AG04450 (cell line): Measurements from ENCODE around the gene SORL1. TPM values are rescaled to one million over a fixed set of nuclear protein-coding genes. Genes with fewer than 3 reads are reported as not detected.

Source experiments
- CTCF ChIA-PET: fragments of 300-600, 350-600 bp; formaldehyde crosslinking; extraction: SDS; loops from one replicate; lab custom pipeline; 2022; ENCODE audit warnings: antibody characterized with exemption, inconsistent platforms; lab: Charles Lee
- POLR2A ChIA-PET: fragments of 350-600 bp; formaldehyde crosslinking; extraction: SDS; loops from one replicate; lab custom pipeline; 2021; ENCODE audit warnings: antibody characterized with exemption, inconsistent platforms; lab: Yijun Ruan, JAX
- DNase-seq: peaks from one replicate; pipeline ENCODE4 v3.0.0-alpha.2; 2011; ENCODE audit warnings: low read depth, low spot score
- H3K27ac ChIP-seq: one replicate; pipeline ENCODE4 v1.5.1; 2012; ENCODE audit warnings: low read depth, low read length, control low read depth
- H3K27me3 ChIP-seq: one replicate; pipeline ENCODE4 v1.6.0; 2012; ENCODE audit warnings: low read length; ENCODE audit not compliant: control insufficient read depth, insufficient read depth
- H3K4me3 ChIP-seq: 2 replicates; pipeline ENCODE4 v1.5.1; 2011; ENCODE audit warnings: mild to moderate bottlenecking, low read depth, low read length, control low read depth
- H3K9me3 ChIP-seq: 2 replicates; pipeline ENCODE4 v1.5.1; 2012; ENCODE audit warnings: low read length; ENCODE audit not compliant: control insufficient read depth, insufficient read depth
- CTCF ChIP-seq: IDR thresholded peaks from 2 replicates; pipeline ENCODE4 v1.5.1; 2011; ENCODE audit warnings: low read depth, low read length, control low read depth, inconsistent platforms
- polyA plus RNA-seq: library from polyadenylated mRNA; depleted of rRNA; stranded (reverse); fragments of >200 nt; gene quantifications from 2 replicates; pipeline ENCODE4 v1.2.3, GENCODE V29; 2011

The SORL1 gene
- polyA plus RNA-seq, 1 experiment = 5.4 TPM

- no peak overlapping the region for H3K27ac ChIP-seq
- no peak for DNase-seq
- H3K27me3 ChIP-seq = peaks cover 28% of the 10 kb centered on the region
- H3K4me3 ChIP-seq = no peak overlapping the region
- no peak for TF ChIP-seq CTCF
- H3K9me3 ChIP-seq = no peaks in the 10 kb centered on the region
- CTCF ChIA-PET = no interaction called here
- POLR2A ChIA-PET = no interaction called here
These were observed 22.6 kb upstream of the SORL1 start for GRCh38 chr11:121429556-121429955.

- H3K27ac ChIP-seq = no peak overlapping the region
- no peak for DNase-seq
- H3K27me3 ChIP-seq = peaks cover 30% of the 10 kb centered on the region
- ChIA-PET CTCF (no interaction called here), POLR2A (no interaction called here)
- TF ChIP-seq CTCF = no peak
- H3K4me3 ChIP-seq = no peak overlapping the region
- no peaks in the 10 kb centered on the region for H3K9me3 ChIP-seq
These were observed 20.1 kb upstream of the SORL1 start for GRCh38 chr11:121431820-121432526.

DNA sequence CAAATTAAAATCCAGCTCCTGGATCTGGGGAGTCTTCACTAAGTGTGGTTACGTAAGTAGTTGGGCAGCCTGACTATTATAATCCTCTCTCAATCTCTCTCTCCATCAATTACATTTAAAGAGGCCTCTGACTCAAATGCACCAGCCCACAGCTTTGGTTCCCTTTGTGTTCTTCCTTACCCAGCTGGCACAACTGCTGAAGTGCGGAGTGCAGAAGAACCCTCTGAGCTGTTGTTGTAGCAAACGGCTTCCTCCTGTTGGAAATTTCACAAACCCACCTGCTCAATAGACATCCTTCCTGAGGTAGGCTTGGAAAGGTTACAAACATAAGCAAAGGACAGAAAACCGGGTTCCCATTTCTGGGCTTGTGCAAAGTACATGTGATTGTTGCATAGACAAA is 17.0 kb upstream of the SORL1 start:
- H3K27ac ChIP-seq = no peak overlapping the region
- CTCF ChIA-PET = no interaction called here
- no peak overlapping the region for H3K4me3 ChIP-seq
- peaks cover 13% of the 10 kb centered on the region for H3K27me3 ChIP-seq
- no peak for DNase-seq
- TF ChIP-seq CTCF = no peak
- no peaks in the 10 kb centered on the region for H3K9me3 ChIP-seq
- POLR2A ChIA-PET = no interaction called here

GRCh38 chr11:121435551-121436511 is 16.3 kb upstream of the SORL1 start:
- no peak for TF ChIP-seq CTCF
- Histone ChIP-seq H3K4me3 (no peak overlapping the region), H3K9me3 (no peaks in the 10 kb centered on the region), H3K27ac (no peak overlapping the region), H3K27me3 (peaks cover 13% of the 10 kb centered on the region)
- DNase-seq = no peak
- POLR2A ChIA-PET = no interaction called here
- CTCF ChIA-PET = no interaction called here
